T-helper 2 cell (primary cell): ENCODE measurements around the gene C1orf50.
"Not testable (repeated sequence)": the region's sequence is repeated elsewhere in the genome, so short reads cannot be mapped to it uniquely, and the experiment has no call there.

Experiments used
- DNase-seq, 5 experiments: peaks; one replicate each; pipeline versions ENCODE4 v3.0.0 to v3.0.0-alpha.2; 2012 to 2022

C1orf50 gene

DNA sequence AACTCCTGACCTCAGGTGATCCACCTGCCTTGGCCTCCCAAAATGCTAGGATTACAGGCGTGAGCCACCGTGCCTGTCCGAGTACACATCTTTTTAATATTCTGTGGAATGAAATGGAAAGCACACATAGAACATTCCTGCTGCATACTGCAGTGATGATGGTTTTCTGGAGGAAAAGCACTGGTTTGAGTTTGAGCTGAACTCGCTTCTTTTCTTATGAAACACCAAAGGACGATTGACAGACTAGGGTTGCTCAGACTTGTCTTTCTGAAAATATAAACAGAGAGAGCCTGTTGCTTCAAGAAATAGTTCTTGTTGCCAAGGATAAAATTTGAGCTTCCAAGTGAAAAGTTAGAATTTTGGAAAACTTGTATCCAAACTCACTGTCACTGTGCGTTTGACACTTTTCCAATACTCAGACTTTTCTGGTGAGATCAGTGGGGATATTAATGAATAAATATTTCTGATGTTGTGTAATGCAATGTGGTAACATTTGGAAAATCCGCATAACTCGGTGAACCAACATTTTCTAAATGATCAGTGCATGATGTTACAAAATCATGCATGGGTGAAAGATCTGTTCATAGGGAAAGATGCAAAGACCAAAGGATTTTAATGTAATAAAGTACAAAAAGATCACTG is 34.9 kb downstream of the C1orf50 start:
- DNase-seq, result no peak

DNA sequence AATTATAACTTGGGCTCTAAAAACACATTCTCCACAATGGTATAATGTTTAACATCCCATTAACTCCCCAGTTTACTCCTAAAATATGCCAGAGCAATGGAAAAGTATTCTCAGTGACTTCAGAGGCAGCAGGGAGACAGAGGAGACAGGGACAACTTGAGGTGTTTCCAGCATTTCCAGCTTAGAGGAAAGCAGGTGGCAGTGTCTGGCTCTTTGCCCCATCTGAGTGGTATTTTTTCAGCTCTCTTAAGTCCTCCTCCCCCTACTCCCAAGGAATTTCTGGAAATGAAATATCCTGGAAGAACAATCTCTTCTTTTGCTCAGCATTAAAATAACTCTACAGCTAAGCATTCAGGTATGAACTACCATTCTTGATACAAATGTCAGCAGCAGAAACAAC is 39.1 kb downstream of the C1orf50 start:
- no peak for DNase-seq

DNA sequence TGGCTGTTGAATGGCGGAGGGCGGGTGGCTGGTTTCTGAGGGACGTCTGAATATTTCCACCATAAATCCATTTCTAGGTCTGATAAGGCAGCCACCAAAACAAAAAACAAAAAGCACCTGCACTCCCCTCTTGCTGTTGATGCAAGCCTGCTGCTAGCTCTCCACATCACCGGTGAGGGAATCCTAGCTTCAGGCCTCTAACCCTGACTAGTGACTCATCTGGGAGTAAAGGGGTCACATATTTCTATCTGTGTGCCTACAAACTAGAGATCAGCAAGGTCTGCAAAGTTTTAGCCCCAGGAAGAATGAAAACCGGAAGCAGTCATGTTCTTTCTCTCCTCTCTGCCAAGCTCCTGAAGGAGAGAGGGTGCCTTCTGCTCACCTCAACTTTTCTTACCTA is 39.5 kb downstream of the C1orf50 start:
- DNase-seq, result no peak

DNA sequence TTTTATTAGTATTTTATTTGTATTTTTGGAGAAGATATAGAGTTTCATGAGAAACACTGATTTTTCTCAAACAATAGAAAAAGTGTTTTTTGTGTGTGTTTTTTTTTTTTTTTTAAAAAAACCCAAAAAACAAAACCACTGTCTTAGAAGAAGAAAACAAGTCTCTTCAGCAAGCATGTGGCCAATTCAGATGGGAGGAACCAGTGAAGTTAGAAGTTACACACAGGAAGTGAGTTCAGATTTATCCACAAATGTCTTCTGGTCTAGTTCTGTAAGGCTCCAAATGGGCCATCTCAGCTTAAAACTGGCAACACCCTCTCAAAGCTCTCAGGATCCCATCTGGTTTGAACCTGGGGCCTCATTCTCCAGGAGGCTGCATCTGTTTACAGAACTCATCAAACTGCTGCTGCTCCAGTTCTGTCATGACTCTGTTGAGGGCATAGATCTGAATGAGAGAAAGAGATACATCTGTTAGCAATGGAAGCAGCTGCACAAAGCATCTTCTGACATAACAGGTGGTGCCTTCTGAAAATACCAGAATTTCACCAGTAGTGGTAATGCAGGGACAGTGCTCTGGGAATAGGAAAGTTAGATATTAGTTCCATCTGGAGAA is 40.1 kb downstream of the C1orf50 start:
- peak in 1 of 5 experiments; percentile 43 for DNase-seq

DNA sequence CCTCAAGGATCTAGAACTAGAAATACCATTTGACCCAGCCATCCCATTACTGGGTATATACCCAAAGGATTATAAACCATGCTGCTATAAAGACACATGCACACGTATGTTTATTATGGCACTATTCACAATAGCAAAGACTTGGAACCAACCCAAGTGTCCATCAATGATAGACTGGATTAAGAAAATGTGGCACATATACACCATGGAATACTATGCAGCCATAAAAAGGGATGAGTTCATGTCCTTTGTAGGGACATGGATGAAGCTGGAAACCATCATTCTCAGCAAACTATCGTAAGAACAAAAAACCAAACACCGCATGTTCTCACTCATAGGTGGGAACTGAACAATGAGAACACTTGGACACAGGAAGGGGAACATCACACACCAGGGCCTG is 47.8 kb downstream of the C1orf50 start:
- not testable (repeated sequence) for DNase-seq

DNA sequence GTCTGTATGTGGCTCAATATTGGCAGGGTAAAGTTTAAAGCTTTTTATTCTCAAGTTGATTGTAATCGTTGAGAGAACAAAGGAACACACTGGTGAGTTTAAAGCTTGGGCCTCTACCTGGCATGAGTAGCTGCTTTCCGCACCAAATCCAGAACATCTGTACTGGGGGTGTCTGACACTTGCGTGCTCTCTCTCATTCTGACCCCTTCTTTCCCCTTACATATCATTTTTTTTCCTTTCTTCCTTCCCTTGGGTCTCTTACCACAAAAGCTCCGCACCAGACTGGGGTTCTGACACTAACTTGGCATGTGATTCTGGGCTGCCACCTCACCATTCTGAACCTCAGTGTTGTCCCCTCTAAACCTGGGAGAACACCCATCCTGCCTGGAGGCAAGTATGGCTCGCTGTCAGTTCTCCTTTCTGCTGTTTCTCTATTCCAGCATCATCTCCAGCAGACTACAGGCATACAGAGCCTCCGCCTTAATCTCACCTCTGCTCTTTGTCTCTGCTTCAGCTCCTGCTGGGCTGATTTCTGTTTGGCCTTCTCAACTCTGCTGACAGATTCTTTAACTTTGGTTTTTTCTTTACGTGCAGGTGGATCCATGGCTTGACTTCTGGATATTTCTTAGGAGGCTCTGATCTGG is 49.0 kb downstream of the C1orf50 start:
- DNase-seq, result peak in 1 of 5 experiments; percentile 3

DNA sequence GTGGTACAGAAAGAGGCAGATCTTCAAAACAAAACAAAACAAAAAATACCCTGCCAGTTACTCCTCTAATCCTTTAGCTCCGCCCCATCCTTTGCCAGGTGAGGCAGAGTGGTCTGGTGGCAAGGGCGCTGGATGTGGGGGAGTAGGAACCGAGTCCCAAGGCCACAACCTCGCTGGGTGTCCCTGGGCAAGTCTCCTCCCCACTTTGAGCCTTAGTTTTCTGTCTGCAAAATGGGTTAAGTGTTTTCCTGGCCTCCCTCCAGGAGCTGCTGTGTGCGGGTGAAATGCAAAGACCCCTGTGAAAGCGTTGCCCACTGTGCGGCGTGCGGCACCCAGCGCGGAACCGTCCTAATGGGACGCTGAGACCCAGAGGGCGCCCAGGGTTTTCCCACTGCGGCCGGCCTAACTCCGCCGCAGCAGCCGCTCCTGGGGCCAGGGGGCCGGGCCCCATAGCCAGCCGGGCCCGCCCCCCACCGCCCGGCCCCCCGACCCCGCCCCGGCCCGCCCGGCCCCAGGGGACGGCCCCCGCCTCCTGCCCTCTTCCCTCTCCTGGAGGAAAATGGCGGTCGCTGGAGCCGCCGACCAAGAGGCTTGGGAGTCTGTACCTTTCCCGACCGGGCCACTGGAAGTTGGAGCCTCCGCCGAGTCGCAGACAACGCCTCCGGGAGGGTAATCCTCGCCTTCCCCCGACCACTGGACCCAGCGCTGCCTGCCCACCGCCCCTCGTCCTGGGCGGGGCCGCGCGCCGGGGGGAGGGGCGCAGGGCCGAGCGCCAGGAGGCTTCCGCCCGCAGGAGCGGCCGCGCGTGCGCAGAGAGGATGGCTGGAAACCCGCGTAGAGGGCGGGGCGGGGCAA is 49.8 kb downstream of the C1orf50 start, which contains the start of the genes ERMAP and SVBP:
ERMAP (plus strand) TSS at position 538 of the 855 bp plus-strand sequence. CDS start 13,327 bp downstream, outside the sequence.
SVBP (minus strand) TSS at position 813 of the 855 bp plus-strand sequence. CDS start 853 bp downstream, outside the sequence.
- peak; percentile 89 to 96 (median 92) for DNase-seq

DNA sequence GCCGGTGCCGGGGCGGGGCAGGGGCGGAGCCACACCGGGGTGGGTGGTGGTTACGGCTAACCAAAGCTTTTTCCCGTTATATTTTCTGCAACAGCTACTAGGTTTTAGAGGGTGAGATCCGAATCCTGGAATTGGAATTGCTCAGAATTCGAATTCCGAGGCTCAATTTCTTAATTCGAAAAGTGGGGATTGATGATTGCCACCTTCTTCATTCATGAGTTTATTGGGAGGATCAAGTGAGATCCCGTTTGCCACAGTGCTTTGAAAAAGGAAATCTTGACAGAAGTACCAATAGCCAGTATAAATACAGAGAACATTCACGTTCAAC is 50.4 kb downstream of the C1orf50 start:
- no peak for DNase-seq

DNA sequence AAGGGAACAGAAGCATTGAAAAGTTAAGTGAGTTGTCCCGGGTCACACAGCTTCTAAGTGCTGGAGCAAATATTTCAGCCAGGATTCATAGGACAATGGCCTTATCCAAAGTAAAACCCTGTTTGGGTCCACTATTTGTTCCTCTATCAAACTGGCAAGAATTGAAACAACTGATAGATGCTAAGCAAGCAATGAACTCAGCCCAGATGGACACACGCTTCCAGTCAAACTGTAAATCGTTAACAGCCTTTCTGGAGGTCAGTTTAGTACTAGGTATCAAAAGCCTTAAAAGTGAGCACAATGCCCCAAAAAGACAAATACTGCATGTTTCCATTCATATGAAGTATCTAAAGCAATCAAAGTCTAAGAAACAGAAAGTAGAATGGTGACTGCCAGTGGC is 50.9 kb downstream of the C1orf50 start:
- no peak for DNase-seq

DNA sequence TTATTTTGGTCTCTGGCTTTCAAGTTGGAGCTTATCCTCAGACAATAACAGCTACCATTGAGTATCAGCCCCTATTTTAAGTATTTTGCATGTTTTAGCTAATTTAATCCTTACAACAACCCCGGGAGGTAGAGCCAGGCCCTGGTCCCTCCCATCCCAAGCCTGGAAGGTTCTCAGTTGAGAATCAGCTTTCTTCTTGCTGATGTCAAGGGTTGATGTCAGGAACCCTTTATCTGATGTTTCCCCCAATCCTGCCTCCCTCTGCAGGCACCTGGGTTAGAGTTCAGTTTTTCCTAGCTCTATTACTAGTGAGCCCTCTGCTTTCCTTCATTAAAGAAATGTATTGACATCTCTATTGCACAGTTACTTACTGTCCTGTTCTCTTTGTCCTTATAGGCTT is 53.8 kb downstream of the C1orf50 start:
- DNase-seq, result no peak

DNA sequence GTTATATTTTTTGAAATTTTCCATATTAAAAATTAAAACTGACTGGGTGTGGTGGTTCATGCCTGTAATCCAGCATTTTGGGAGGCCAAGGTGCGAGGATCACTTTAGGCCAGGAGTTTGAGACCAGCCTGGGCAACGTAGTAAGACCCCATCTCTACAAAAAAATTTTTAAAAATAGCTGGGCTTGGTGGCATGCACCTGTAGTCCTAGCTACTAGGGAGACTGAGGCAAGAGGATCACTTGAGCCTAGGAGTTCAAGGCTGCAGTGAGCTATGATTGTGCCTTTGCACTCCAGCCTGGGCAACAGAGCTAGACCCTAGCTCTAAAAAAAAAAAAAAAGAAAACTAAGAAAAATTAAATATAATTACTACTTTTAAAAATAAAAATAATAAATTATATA is 54.6 kb downstream of the C1orf50 start:
- no peak for DNase-seq

DNA sequence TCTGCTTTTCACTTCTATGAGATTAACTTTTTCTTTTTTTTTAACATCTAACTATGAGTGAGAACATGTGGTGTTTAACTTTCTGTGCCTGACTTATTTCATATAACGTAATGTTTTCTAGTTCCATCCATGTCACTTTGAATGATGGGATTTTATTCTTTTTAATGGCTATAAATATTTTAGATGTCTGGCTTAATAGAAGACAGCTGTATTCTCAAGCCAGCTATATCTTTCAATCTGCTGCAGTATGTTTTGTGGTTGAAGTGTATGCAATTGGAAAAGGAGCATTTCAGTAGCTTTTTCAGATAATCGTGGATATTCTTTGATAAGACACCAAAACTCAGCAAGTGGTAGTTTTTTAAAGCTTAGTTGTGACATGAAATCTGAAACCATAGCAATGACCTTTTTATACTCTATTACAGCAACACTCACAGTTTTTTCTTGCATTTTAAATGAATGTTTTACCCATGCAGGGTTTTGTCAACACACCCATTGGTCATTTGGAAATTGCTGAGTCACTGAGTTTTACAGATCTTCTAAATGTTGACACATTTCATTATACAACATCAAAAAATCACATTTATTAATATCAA is 55.8 kb downstream of the C1orf50 start:
- DNase-seq, result peak in 1 of 5 experiments; percentile 11

DNA sequence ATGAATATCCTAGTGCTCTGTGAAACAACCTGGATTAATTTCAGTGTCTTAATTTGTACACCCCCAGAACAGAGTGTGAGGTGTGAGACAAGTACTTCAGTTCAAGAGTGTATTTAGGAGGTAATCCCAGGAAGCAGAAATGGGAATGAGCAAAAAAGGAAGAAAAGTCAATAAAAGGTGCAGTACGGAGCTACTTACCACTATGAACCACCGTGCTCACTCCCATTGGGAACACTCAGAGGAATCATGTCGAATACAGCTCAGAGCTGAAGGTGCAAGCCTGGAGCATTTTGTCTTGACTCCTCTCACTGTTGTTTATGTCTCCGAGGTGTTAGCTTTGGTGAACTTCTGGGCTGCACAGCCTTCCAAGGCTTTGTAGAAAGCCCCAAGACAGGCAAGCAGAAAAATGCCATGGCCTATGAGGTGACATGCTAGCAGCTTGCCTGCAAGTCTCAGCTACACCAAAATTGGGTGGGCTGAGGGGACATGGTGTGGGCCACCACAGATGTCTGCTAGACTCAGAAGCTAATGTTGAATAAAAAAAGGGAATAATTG is 57.5 kb downstream of the C1orf50 start:
- DNase-seq, result no peak

DNA sequence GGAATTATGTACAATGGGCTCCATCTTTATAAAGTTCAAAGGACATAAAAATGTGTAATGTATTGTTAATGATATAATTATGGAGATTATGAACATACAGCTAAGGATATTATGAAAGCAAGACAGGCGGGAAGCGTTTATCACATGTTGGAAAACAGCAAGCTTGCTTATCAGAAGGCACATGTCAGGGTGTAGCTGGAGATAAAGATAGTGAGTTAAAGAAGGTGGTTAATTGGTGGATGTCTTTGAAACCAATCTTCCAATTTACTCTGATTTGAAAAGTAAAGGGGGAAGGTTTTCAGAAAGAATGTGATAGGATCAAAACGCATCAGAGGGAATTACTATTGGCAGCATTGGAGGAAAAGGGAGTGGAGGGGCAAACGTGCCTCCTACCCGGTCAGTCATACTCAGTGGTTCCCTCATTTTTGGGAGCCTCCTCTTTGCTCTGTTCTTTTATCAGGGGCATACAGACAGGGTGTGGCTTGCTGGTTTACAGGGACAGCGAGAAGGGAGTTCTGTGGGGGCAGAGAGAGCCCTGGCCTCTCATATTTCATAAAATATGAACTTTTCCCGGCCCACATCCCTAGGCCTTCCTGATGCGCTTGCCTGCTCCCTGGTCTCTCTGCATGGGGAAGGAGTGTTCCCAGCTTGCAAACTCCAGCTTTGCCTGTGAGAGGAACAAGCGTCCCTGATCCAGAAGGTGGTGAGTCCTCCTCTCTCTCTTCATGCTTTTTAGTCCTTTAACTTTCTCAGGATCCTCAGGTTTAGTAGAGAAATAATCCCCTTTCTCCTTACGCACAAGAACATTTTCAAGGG is 58.2 kb downstream of the C1orf50 start:
- no peak for DNase-seq
